SK-N-SH (cell line): ENCODE data around the gene PDCD1.
"Not testable (repeated sequence)": the region's sequence is repeated elsewhere in the genome, so short reads cannot be mapped to it uniquely, and the experiment has no call there.

ENCODE experiments used
- CTCF ChIP-seq: fragments of 200-600 bp; sonication (generic); IDR thresholded peaks from 2 replicates; pipeline ENCODE4 v1.6.1; 2017; ENCODE audit warnings: antibody characterized with exemption, mild to moderate bottlenecking, moderate library complexity
- FOSL2 ChIP-seq: IDR thresholded peaks from 2 replicates; pipeline ENCODE4 v1.4.0; 2012; ENCODE audit warnings: low read depth, mild to moderate bottlenecking, moderate library complexity, borderline replicate concordance
- POLR2AphosphoS5 ChIP-seq: IDR thresholded peaks from 2 replicates; pipeline ENCODE4 v1.6.1; 2012; ENCODE audit warnings: low read depth, low read length
- SIN3A ChIP-seq: IDR thresholded peaks from 2 replicates; pipeline ENCODE4 v1.6.1; 2012; ENCODE audit warnings: low read depth, mild to moderate bottlenecking, low read length, moderate library complexity, borderline replicate concordance

GRCh38 chr2:241806217-241806616 is 52.5 kb downstream of the PDCD1 start:
- not testable (repeated sequence) for TF ChIP-seq SIN3A, CTCF, FOSL2, POLR2AphosphoS5
